Esophagus (tissue), 2 donors: ENCODE results near the gene ZC3HAV1L. TPM values are rescaled to one million over a fixed set of nuclear protein-coding genes. Genes with fewer than 3 reads are reported as not detected.
A peak's percentile ranks its signal among the peaks of the same experiment; 100 is the strongest.
"Not testable (repeated sequence)": the region's sequence is repeated elsewhere in the genome, so short reads cannot be mapped to it uniquely, and the experiment has no call there.

Source experiments
- H3K27ac ChIP-seq, 2 donors: one replicate each; pipeline ENCODE4 v1.5.1; 2013; ENCODE audit warnings: low read depth in 2 of 2, mild to moderate bottlenecking in 2 of 2, inconsistent platforms in 1 of 2, low read length in 1 of 2, moderate library complexity in 1 of 2
- H3K27me3 ChIP-seq, 2 donors: one replicate each; pipeline ENCODE4 v1.6.1; 2013; ENCODE audit warnings: low read length in 2 of 2, control low read depth in 1 of 2, mild to moderate bottlenecking in 1 of 2; ENCODE audit not compliant: insufficient read depth in 2 of 2, control insufficient read depth in 1 of 2
- H3K36me3 ChIP-seq, 2 donors: one replicate each; pipeline ENCODE4 v1.6.1; 2013; ENCODE audit warnings: low read length in 1 of 2; ENCODE audit not compliant: control insufficient read depth in 2 of 2, insufficient read depth in 2 of 2
- H3K4me1 ChIP-seq, 2 donors: one replicate each; pipeline ENCODE4 v1.6.1; 2013; ENCODE audit warnings: low read length in 1 of 2; ENCODE audit not compliant: control insufficient read depth in 2 of 2, insufficient read depth in 2 of 2
- H3K4me3 ChIP-seq, 2 donors: one replicate each; pipeline ENCODE4 v1.5.1; 2013; ENCODE audit warnings: low read length in 2 of 2, mild to moderate bottlenecking in 2 of 2, low read depth in 1 of 2, moderate library complexity in 1 of 2
- H3K9me3 ChIP-seq, 2 donors: one replicate each; pipeline ENCODE4 v1.6.1; 2013; ENCODE audit warnings: mild to moderate bottlenecking in 2 of 2, low read depth in 1 of 2, low read length in 1 of 2, moderate library complexity in 1 of 2; ENCODE audit not compliant: control insufficient read depth in 2 of 2, insufficient read depth in 1 of 2
- WGBS, 2 donors: extraction: QIAGEN DNeasy Blood & Tissue Kit; methylation state at CpG; one replicate each; pipeline ENCODE4 v1.1.7; 2013; 5-methylcytosine and 5-hydroxymethylcytosine counted together
- polyA plus RNA-seq, 2 donors: library from polyadenylated mRNA; stranded (reverse); fragments of 200-250 nt; gene quantifications; one replicate each; pipeline ENCODE4 v1.2.3, GENCODE V29; 2013
- donor health status: healthy with polysubstance abuse.
- donor health status: Bipolar disorder and iron deficiency.

Gene ZC3HAV1L, protein sequence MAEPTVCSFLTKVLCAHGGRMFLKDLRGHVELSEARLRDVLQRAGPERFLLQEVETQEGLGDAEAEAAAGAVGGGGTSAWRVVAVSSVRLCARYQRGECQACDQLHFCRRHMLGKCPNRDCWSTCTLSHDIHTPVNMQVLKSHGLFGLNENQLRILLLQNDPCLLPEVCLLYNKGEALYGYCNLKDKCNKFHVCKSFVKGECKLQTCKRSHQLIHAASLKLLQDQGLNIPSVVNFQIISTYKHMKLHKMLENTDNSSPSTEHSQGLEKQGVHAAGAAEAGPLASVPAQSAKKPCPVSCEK
- polyA plus RNA-seq: 1 to 10 TPM in 1 of 2 donors, under 1 TPM in 1; 0.92 to 1.1 TPM

GRCh38 chr7:139035586-139036353, at the start of gene ZC3HAV1L:
Gene ZC3HAV1L (minus strand): TSS chr7:139036042. CDS start chr7:139036017, 25 bp downstream.
- Histone ChIP-seq H3K36me3 (peaks cover 0 to 2% of the 10 kb centered on the region in 2 donors), H3K4me1 (peaks cover 5 to 11% of the 10 kb centered on the region in 2 donors), H3K9me3 (no peaks in the 10 kb centered on the region), H3K27ac (peak within 1 kb of the TSS; percentile 85 to 86), H3K4me3 (peak within 1 kb of the TSS; percentile 73 to 93), H3K27me3 (no peaks in the 10 kb centered on the region)
- 1 to 2% methylated on average over 61 to 82 of the region's 82 CpGs for WGBS, 2 donors

DNA sequence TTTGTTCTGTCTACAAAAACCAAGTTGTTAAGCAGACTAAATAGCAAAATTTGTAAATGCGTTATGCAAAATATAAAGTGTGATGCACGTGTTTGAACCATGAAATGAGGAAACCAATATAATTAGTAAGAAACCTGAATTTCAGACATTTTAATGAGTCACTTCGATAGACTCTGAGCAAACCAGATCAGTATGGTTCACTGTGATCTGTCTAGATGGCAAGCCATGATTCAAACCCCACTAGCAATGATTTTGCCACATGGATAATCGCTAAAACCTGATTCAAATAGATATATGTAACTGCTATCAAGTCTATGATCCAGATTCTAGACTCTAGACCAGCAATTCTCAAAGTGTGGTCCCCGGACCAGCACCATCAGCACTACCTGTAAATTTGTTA, 48.9 kb upstream of the ZC3HAV1L start:
- H3K36me3 ChIP-seq: peaks cover 16 to 25% of the 10 kb centered on the region in 2 donors
- 89 to 90% methylated on average over 5 of the region's 5 CpGs for WGBS, 2 donors
- H3K9me3 ChIP-seq: no peaks in the 10 kb centered on the region
- no peaks in the 10 kb centered on the region for H3K27me3 ChIP-seq
- H3K4me3 ChIP-seq: no peak overlapping the region
- no peak overlapping the region for H3K27ac ChIP-seq
- H3K4me1 ChIP-seq: peaks cover 2 to 4% of the 10 kb centered on the region in 2 donors

DNA sequence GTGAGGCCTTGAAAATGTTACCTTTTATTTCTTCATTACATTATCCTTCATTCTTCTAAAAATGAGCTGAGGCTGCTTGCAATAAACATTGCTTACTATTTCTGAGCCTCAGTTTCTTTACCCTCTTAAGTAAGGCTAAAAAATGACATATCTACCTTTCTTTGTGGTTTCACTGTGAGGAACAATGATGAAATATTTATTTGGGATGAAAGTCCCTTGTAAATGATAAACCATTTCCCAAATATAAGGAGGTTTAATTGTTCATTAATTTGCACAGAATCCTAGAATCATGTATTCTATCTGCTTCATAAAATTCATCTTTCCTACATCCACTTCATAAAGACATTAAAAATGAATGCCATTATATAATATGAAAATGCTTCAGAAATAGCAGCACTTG, 45.7 kb upstream of the ZC3HAV1L start:
- peaks cover 14 to 25% of the 10 kb centered on the region in 2 donors for H3K36me3 ChIP-seq
- no peak overlapping the region for H3K27ac ChIP-seq
- no peaks in the 10 kb centered on the region for H3K9me3 ChIP-seq
- no peak overlapping the region for H3K4me3 ChIP-seq
- H3K4me1 ChIP-seq: peaks cover 2 to 4% of the 10 kb centered on the region in 2 donors
- no peaks in the 10 kb centered on the region for H3K27me3 ChIP-seq

DNA sequence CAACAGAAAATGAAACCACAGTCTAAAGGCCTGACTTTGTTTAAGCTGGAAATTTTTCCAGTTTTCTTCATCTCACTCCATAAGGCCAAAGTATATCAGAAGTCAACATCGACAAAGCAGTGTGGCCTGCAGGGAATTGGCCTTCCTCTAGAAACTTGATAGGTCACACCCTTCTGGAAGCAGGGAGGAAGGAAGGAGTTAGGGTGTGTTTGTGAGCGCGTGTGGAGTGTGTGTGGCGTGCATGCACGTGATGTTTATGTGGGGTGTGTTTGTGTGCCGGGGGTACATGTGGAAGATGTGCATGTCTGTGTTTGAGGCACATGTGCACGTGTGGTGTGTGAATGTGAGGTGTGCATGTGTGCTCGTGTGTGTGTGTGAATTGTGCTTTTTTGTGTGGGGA, 45.1 kb upstream of the ZC3HAV1L start:
- H3K9me3 ChIP-seq: no peaks in the 10 kb centered on the region
- H3K36me3 ChIP-seq: peaks cover 14 to 28% of the 10 kb centered on the region in 2 donors
- 66 to 72% methylated on average over 8 of the region's 8 CpGs for WGBS, 2 donors
- no peak overlapping the region for H3K27ac ChIP-seq
- no peaks in the 10 kb centered on the region for H3K27me3 ChIP-seq
- H3K4me1 ChIP-seq: peaks cover 2 to 4% of the 10 kb centered on the region in 2 donors
- H3K4me3 ChIP-seq: no peak overlapping the region

- peaks cover 10 to 28% of the 10 kb centered on the region in 2 donors for H3K36me3 ChIP-seq
- no peaks in the 10 kb centered on the region for H3K27me3 ChIP-seq
- H3K4me3 ChIP-seq: no peak overlapping the region
- no peaks in the 10 kb centered on the region for H3K9me3 ChIP-seq
- peaks cover 2 to 4% of the 10 kb centered on the region in 2 donors for H3K4me1 ChIP-seq
- no peak overlapping the region for H3K27ac ChIP-seq
- 94 to 95% methylated on average over 15 of the region's 15 CpGs for WGBS, 2 donors
Measured at GRCh38 chr7:139079861-139080260, 44.0 kb upstream of the ZC3HAV1L start.

GRCh38 chr7:139078911-139079310, 43.1 kb upstream of the ZC3HAV1L start:
- no peaks in the 10 kb centered on the region for H3K9me3 ChIP-seq
- WGBS, 2 donors: 90 to 91% methylated on average over 1 of the region's 1 CpG
- H3K4me3 ChIP-seq: no peak overlapping the region
- H3K4me1 ChIP-seq: peaks cover 2 to 4% of the 10 kb centered on the region in 2 donors
- no peak overlapping the region for H3K27ac ChIP-seq
- H3K36me3 ChIP-seq: peaks cover 9 to 28% of the 10 kb centered on the region in 2 donors
- H3K27me3 ChIP-seq: no peaks in the 10 kb centered on the region

DNA sequence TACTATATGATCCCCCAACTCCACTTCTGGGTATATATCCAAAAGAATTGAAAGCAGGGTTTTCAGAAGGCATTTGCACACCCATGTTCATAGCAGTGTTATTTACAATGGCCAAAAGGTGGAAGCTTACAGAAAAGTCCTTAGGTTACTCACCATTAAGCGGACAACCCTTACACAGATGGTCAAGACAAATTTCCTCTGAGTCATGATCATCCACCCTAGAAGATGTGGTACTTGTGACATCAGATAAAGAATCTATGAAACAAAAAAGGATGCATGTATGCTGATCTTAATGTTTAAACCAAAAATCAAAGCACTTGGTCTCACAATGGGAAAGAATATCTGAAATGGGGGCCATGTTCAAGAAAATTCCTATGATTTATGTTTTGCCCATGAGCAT, 42.6 kb upstream of the ZC3HAV1L start:
- Histone ChIP-seq H3K27ac (no peak overlapping the region), H3K36me3 (peaks cover 9 to 26% of the 10 kb centered on the region in 2 donors), H3K27me3 (no peaks in the 10 kb centered on the region), H3K4me3 (no peak overlapping the region), H3K4me1 (peaks cover 2 to 4% of the 10 kb centered on the region in 2 donors), H3K9me3 (no peaks in the 10 kb centered on the region)
- WGBS, 2 donors: 88 to 92% methylated on average over 1 of the region's 1 CpG

GRCh38 chr7:139077706-139078105, 41.9 kb upstream of the ZC3HAV1L start:
- H3K27ac ChIP-seq, H3K4me1 ChIP-seq, H3K9me3 ChIP-seq, H3K4me3 ChIP-seq, H3K27me3 ChIP-seq: not testable (repeated sequence)
- WGBS, 2 donors: 87% methylated on average over 5 of the region's 5 CpGs
- peaks cover 9 to 26% of the 10 kb centered on the region in 2 donors for H3K36me3 ChIP-seq

- no peak overlapping the region for H3K27ac ChIP-seq
- H3K27me3 ChIP-seq: no peaks in the 10 kb centered on the region
- no peaks in the 10 kb centered on the region for H3K9me3 ChIP-seq
- H3K4me3 ChIP-seq: no peak overlapping the region
- 85 to 86% methylated on average over 11 of the region's 11 CpGs for WGBS, 2 donors
- peaks cover 9 to 36% of the 10 kb centered on the region in 2 donors for H3K36me3 ChIP-seq
- H3K4me1 ChIP-seq: peaks cover 2 to 4% of the 10 kb centered on the region in 2 donors
Measured at GRCh38 chr7:139075871-139076686, 40.2 kb upstream of the ZC3HAV1L start.
